C4-2B (cell line): Measurements from ENCODE around the gene ARL6IP4.

ENCODE experiments used
- ZFX ChIP-seq: fragments of 450-650 bp; IDR thresholded peaks from 2 replicates; pipeline ENCODE4 v1.6.1; 2017
- TF ChIP-seq, protein P1 (sequence below): fragments of 450-650 bp; conservative IDR thresholded peaks from 2 replicates; pipeline ENCODE4 v1.5.1; 2017; ENCODE audit warnings: mild to moderate bottlenecking

DNA sequence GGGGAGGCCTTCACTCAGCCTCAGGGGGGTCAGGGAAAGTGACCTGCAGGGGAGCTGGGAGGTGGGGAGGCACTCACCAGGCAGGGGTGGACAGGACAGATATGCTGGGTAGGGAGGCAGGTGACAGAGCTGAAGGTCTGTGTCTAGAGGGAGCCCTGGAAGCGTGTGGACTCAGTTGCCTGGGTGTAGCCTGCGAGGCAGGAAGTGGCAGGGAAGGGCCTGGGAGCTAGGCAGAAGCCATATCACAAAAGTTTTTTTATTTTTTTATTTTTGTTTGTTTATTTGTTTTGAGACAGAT lies 39.3 kb downstream of the ARL6IP4 start:
- TF ChIP-seq, protein P1, sequence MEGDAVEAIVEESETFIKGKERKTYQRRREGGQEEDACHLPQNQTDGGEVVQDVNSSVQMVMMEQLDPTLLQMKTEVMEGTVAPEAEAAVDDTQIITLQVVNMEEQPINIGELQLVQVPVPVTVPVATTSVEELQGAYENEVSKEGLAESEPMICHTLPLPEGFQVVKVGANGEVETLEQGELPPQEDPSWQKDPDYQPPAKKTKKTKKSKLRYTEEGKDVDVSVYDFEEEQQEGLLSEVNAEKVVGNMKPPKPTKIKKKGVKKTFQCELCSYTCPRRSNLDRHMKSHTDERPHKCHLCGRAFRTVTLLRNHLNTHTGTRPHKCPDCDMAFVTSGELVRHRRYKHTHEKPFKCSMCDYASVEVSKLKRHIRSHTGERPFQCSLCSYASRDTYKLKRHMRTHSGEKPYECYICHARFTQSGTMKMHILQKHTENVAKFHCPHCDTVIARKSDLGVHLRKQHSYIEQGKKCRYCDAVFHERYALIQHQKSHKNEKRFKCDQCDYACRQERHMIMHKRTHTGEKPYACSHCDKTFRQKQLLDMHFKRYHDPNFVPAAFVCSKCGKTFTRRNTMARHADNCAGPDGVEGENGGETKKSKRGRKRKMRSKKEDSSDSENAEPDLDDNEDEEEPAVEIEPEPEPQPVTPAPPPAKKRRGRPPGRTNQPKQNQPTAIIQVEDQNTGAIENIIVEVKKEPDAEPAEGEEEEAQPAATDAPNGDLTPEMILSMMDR: no peak
- no peak for TF ChIP-seq ZFX
